ENCODE data around the gene SLC44A4. TPM values are rescaled to one million over a fixed set of nuclear protein-coding genes. Genes with fewer than 3 reads are reported as not detected.

The SLC44A4 gene
- total and polyA plus RNA-seq, 11 donors: 0.07 TPM; not detected in 10

DNA sequence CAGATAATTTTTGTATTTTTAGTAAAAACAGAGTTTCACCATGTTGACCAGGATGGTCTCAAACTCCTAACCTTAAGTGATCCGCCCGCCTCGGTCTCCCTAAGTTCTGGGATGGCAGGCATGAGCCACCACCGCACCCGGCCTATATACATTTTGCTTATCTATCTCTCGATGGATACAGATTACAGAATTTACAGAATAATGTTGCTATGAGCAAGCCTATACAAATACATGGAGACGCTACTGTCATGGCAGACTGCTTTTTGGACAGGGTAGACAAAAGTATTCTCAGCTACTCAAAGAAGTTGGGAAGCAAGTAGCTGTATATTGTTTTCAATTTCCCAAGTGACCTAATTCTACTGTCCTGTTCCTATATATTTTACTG, 65.3 kb downstream of the SLC44A4 start:
- peak overlapping the region in 7 of 12 donors; percentile 60 to 76 (median 71) for H3K4me3 ChIP-seq
- 96 to 97% (median 97%) methylated on average over 7 of the region's 7 CpGs for WGBS, 4 donors
- ATAC-seq (no peak), DNase-seq (no peak)
- TF ChIP-seq CTCF (IDR thresholded peaks at IDR 0.05): no peak
- no peak for TF ChIP-seq POLR2A (IDR thresholded peaks at IDR 0.05)
- H3K36me3 ChIP-seq: peaks cover 0 to 4% (median 0%) of the 10 kb centered on the region in 9 donors
- peaks cover 0 to 27% (median 16%) of the 10 kb centered on the region in 12 donors for H3K4me1 ChIP-seq
- H3K27ac ChIP-seq: peak overlapping the region in 11 of 12 donors; percentile 91 to 100 (median 99)
- intact Hi-C loops (cut with DNase I): loop anchor here in 2 of 10 donors (5.0 kb wide), 2 partner anchors 76 to 81 kb away; partner anchors contain the start of gene CLIC1 (in 1 of the 2)
- no peaks in the 10 kb centered on the region for H3K9me3 ChIP-seq
- no peaks in the 10 kb centered on the region for H3K27me3 ChIP-seq

Other genes with a start within 250 kb of the SLC44A4 start
Only the 30 nearest of the 35 such genes appear.
- gene GPANK1, start 214.0 kb downstream of the SLC44A4 start, total RNA-seq: 10 to 100 TPM; 15.9 to 29.8 (median 19.5) TPM
- gene GPANK1, start 214.0 kb downstream of the SLC44A4 start, polyA plus RNA-seq: 10 to 100 TPM; 19.5 to 24.5 TPM
- 100 to 1,000 TPM; 111 to 323 (median 116) TPM for gene CSNK2B, start 212.9 kb downstream of the SLC44A4 start, total RNA-seq
- gene CSNK2B, start 212.9 kb downstream of the SLC44A4 start, polyA plus RNA-seq: 100 to 1,000 TPM; 124 to 203 TPM
- 10 to 100 TPM in 1 of 9 donors, 1 to 10 TPM in 8; 1.4 to 12.0 (median 4.6) TPM for gene LY6G5B, start 209.0 kb downstream of the SLC44A4 start, total RNA-seq
- 1 to 10 TPM; 2.1 to 5.3 TPM for gene LY6G5B, start 209.0 kb downstream of the SLC44A4 start, polyA plus RNA-seq
- gene LY6G5C, start 197.9 kb downstream of the SLC44A4 start, total RNA-seq: 1 to 10 TPM; 1.3 to 3.1 (median 2.2) TPM
- 1 to 10 TPM; 1.4 to 3.0 TPM for gene LY6G5C, start 197.9 kb downstream of the SLC44A4 start, polyA plus RNA-seq
- gene ABHD16A, start 175.7 kb downstream of the SLC44A4 start, total RNA-seq: 10 to 100 TPM; 24.2 to 54.7 (median 27.4) TPM
- gene ABHD16A, start 175.7 kb downstream of the SLC44A4 start, polyA plus RNA-seq: 10 to 100 TPM; 16.5 to 47.8 TPM
- not detected for gene LY6G6F, start 172.1 kb downstream of the SLC44A4 start, total RNA-seq
- gene LY6G6F, start 172.1 kb downstream of the SLC44A4 start, polyA plus RNA-seq: not detected
- gene LY6G6D, start 163.6 kb downstream of the SLC44A4 start, total RNA-seq: under 1 TPM in 1 of 9 donors, not detected in 8; 0.75 TPM
- not detected for gene LY6G6D, start 163.6 kb downstream of the SLC44A4 start, polyA plus RNA-seq
- under 1 TPM in 1 of 9 donors, not detected in 8; 0.27 TPM for gene LY6G6C, start 157.3 kb downstream of the SLC44A4 start, total RNA-seq
- gene LY6G6C, start 157.3 kb downstream of the SLC44A4 start, polyA plus RNA-seq: not detected
- gene MPIG6B, start 155.6 kb downstream of the SLC44A4 start, total RNA-seq: under 1 TPM in 7 of 9 donors, not detected in 2; 0.19 to 1.00 (median 0.42) TPM
- gene MPIG6B, start 155.6 kb downstream of the SLC44A4 start, polyA plus RNA-seq: under 1 TPM; 0.17 to 0.23 TPM
- gene DDAH2, start 149.7 kb downstream of the SLC44A4 start, total RNA-seq: 10 to 100 TPM; 42.3 to 69.7 (median 53.2) TPM
- gene DDAH2, start 149.7 kb downstream of the SLC44A4 start, polyA plus RNA-seq: 10 to 100 TPM; 62.1 to 80.5 TPM
- gene CLIC1, start 142.5 kb downstream of the SLC44A4 start, total RNA-seq: 100 to 1,000 TPM in 6 of 9 donors, 10 to 100 TPM in 3; 72.5 to 310 (median 124) TPM
- 100 to 1,000 TPM in 1 of 2 donors, 10 to 100 TPM in 1; 68.0 to 392 TPM for gene CLIC1, start 142.5 kb downstream of the SLC44A4 start, polyA plus RNA-seq
- gene MSH5, start 139.0 kb downstream of the SLC44A4 start, total RNA-seq: 1 to 10 TPM in 7 of 9 donors, under 1 TPM in 2; 0.44 to 8.4 (median 1.9) TPM
- gene MSH5, start 139.0 kb downstream of the SLC44A4 start, polyA plus RNA-seq: 1 to 10 TPM; 1.0 to 2.3 TPM
- gene SAPCD1, start 116.3 kb downstream of the SLC44A4 start, total RNA-seq: 1 to 10 TPM in 1 of 9 donors, under 1 TPM in 2, not detected in 6; 0.73 to 1.5 (median 0.76) TPM
- under 1 TPM; 0.35 to 0.50 TPM for gene SAPCD1, start 116.3 kb downstream of the SLC44A4 start, polyA plus RNA-seq
- 10 to 100 TPM in 7 of 9 donors, 1 to 10 TPM in 2; 8.0 to 25.8 (median 16.1) TPM for gene VWA7, start 101.7 kb downstream of the SLC44A4 start, total RNA-seq
- gene VWA7, start 101.7 kb downstream of the SLC44A4 start, polyA plus RNA-seq: 1 to 10 TPM; 4.0 to 6.2 TPM
- gene VARS1, start 83.2 kb downstream of the SLC44A4 start, total RNA-seq: 10 to 100 TPM; 18.6 to 61.8 (median 26.1) TPM
- 10 to 100 TPM; 21.9 to 54.6 TPM for gene VARS1, start 83.2 kb downstream of the SLC44A4 start, polyA plus RNA-seq
- gene LSM2, start 72.0 kb downstream of the SLC44A4 start, total RNA-seq: 10 to 100 TPM; 22.9 to 37.4 (median 25.9) TPM
- gene LSM2, start 72.0 kb downstream of the SLC44A4 start, polyA plus RNA-seq: 10 to 100 TPM; 27.5 to 64.7 TPM
- 1 to 10 TPM; 1.3 to 3.6 (median 1.8) TPM for gene HSPA1L, start 63.7 kb downstream of the SLC44A4 start, total RNA-seq
- gene HSPA1L, start 63.7 kb downstream of the SLC44A4 start, polyA plus RNA-seq: 1 to 10 TPM in 1 of 2 donors, under 1 TPM in 1; 0.95 to 1.9 TPM
- gene HSPA1A, start 63.5 kb downstream of the SLC44A4 start, total RNA-seq: 100 to 1,000 TPM; 169 to 412 (median 197) TPM
- 100 to 1,000 TPM; 157 to 179 TPM for gene HSPA1A, start 63.5 kb downstream of the SLC44A4 start, polyA plus RNA-seq
- gene HSPA1B, start 51.3 kb downstream of the SLC44A4 start, total RNA-seq: 100 to 1,000 TPM; 120 to 306 (median 146) TPM
- 100 to 1,000 TPM in 1 of 2 donors, 10 to 100 TPM in 1; 35.2 to 149 TPM for gene HSPA1B, start 51.3 kb downstream of the SLC44A4 start, polyA plus RNA-seq
- 10 to 100 TPM; 18.7 to 39.5 (median 27.6) TPM for gene NEU1, start 16.2 kb downstream of the SLC44A4 start, total RNA-seq
- 10 to 100 TPM; 19.1 to 63.1 TPM for gene NEU1, start 16.2 kb downstream of the SLC44A4 start, polyA plus RNA-seq
- 10 to 100 TPM in 8 of 9 donors, 1 to 10 TPM in 1; 9.0 to 22.1 (median 14.8) TPM for gene EHMT2, start 18.7 kb upstream of the SLC44A4 start, total RNA-seq
- gene EHMT2, start 18.7 kb upstream of the SLC44A4 start, polyA plus RNA-seq: 10 to 100 TPM; 12.9 to 15.2 TPM
- gene ZBTB12, start 23.1 kb upstream of the SLC44A4 start, total RNA-seq: 1 to 10 TPM in 8 of 9 donors, under 1 TPM in 1; 0.99 to 4.3 (median 2.3) TPM
- 1 to 10 TPM; 2.2 to 2.8 TPM for gene ZBTB12, start 23.1 kb upstream of the SLC44A4 start, polyA plus RNA-seq
- 100 to 1,000 TPM in 1 of 9 donors, 10 to 100 TPM in 1, 1 to 10 TPM in 6, under 1 TPM in 1; 0.69 to 103 (median 5.3) TPM for gene C2, start 48.7 kb upstream of the SLC44A4 start, total RNA-seq
- 1 to 10 TPM; 1.0 to 1.3 TPM for gene C2, start 48.7 kb upstream of the SLC44A4 start, polyA plus RNA-seq
- gene CFB, start 67.1 kb upstream of the SLC44A4 start, total RNA-seq: 100 to 1,000 TPM in 1 of 9 donors, 10 to 100 TPM in 1, 1 to 10 TPM in 7; 3.0 to 151 (median 5.3) TPM
- gene CFB, start 67.1 kb upstream of the SLC44A4 start, polyA plus RNA-seq: 1 to 10 TPM; 3.7 to 5.4 TPM
- gene NELFE, start 80.0 kb upstream of the SLC44A4 start, total RNA-seq: 10 to 100 TPM; 37.2 to 82.0 (median 46.4) TPM
- 10 to 100 TPM; 35.4 to 82.0 TPM for gene NELFE, start 80.0 kb upstream of the SLC44A4 start, polyA plus RNA-seq
- gene SKIC2, start 80.2 kb upstream of the SLC44A4 start, total RNA-seq: 10 to 100 TPM; 24.5 to 51.8 (median 36.4) TPM
- 10 to 100 TPM; 29.3 to 35.1 TPM for gene SKIC2, start 80.2 kb upstream of the SLC44A4 start, polyA plus RNA-seq
- 10 to 100 TPM in 8 of 9 donors, 1 to 10 TPM in 1; 9.4 to 17.8 (median 12.8) TPM for gene DXO, start 93.1 kb upstream of the SLC44A4 start, total RNA-seq
- 10 to 100 TPM; 11.3 to 14.3 TPM for gene DXO, start 93.1 kb upstream of the SLC44A4 start, polyA plus RNA-seq
- gene C4A, start 103.1 kb upstream of the SLC44A4 start, total RNA-seq: 100 to 1,000 TPM in 3 of 9 donors, 10 to 100 TPM in 6; 51.6 to 301 (median 82.4) TPM
- gene C4A, start 103.1 kb upstream of the SLC44A4 start, polyA plus RNA-seq: 10 to 100 TPM; 34.5 to 34.6 TPM
- gene C4B, start 135.8 kb upstream of the SLC44A4 start, total RNA-seq: 100 to 1,000 TPM in 3 of 9 donors, 10 to 100 TPM in 6; 40.9 to 307 (median 75.7) TPM
- 10 to 100 TPM; 30.8 to 33.0 TPM for gene C4B, start 135.8 kb upstream of the SLC44A4 start, polyA plus RNA-seq
- gene CYP21A2, start 159.4 kb upstream of the SLC44A4 start, total RNA-seq: 1 to 10 TPM in 1 of 9 donors, under 1 TPM in 6, not detected in 2; 0.14 to 3.0 (median 0.69) TPM
- gene CYP21A2, start 159.4 kb upstream of the SLC44A4 start, polyA plus RNA-seq: 1 to 10 TPM in 1 of 2 donors, under 1 TPM in 1; 0.11 to 1.0 TPM